LNCaP clone FGC (cell line): ENCODE results near the gene DNAH7.
A peak's percentile ranks its signal among the peaks of the same experiment; 100 is the strongest.

Experiments
- DNase-seq: peaks from one replicate; pipeline ENCODE4 v3.0.0-alpha.2; 2011; ENCODE audit warnings: low read depth
- H3K4me3 ChIP-seq: 2 replicates; pipeline ENCODE4 v1.5.1; 2011; ENCODE audit warnings: mild to moderate bottlenecking, low read depth, low read length, control low read depth
- TF ChIP-seq, protein P1 (sequence below): IDR thresholded peaks from 2 replicates; pipeline ENCODE4 v1.5.1; 2012; ENCODE audit warnings: mild to moderate bottlenecking; ENCODE audit not compliant: control insufficient read depth, insufficient read depth; ENCODE audit errors: extremely low read depth

DNAH7 gene

DNA sequence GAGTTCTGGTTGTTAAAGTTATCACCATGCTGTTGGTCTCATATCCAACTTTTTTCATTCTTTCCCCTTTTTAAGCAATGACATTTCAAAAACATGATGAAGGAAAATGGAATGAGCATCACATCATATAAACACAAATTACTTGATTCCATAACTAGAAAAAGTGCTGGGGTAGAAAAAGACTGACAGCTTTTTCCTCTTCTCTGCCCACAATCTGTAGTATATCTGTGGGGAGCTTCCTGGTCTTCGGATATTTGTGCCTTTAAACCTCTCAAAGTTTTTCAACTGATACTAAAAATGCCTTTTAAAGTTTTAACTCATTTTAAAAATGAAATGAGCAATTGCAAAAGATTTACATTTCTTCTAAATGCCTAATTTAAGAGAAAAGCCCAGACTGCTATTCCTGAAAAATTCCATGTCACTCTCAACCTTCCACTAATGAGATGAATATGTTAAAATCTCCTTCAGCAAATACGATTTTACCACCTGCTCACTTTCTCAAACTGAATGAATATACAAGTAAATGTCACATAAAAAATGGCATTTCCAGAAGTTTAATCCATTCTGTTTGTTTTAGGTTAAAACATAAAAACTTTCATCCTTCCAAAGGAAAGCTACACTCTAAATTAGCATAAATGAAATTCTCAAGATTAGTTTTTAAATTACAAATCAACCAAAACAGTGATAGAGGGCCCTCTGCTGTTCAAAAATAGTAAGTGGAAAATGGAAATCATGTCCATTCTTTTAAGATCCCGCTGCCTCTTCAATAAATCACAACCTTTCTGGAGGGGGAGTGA, 2.1 kb downstream of the DNAH7 start:
- TF ChIP-seq, protein P1, sequence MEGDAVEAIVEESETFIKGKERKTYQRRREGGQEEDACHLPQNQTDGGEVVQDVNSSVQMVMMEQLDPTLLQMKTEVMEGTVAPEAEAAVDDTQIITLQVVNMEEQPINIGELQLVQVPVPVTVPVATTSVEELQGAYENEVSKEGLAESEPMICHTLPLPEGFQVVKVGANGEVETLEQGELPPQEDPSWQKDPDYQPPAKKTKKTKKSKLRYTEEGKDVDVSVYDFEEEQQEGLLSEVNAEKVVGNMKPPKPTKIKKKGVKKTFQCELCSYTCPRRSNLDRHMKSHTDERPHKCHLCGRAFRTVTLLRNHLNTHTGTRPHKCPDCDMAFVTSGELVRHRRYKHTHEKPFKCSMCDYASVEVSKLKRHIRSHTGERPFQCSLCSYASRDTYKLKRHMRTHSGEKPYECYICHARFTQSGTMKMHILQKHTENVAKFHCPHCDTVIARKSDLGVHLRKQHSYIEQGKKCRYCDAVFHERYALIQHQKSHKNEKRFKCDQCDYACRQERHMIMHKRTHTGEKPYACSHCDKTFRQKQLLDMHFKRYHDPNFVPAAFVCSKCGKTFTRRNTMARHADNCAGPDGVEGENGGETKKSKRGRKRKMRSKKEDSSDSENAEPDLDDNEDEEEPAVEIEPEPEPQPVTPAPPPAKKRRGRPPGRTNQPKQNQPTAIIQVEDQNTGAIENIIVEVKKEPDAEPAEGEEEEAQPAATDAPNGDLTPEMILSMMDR, result peak; percentile 51
- no peak for DNase-seq
- no peak overlapping the region for H3K4me3 ChIP-seq

DNA sequence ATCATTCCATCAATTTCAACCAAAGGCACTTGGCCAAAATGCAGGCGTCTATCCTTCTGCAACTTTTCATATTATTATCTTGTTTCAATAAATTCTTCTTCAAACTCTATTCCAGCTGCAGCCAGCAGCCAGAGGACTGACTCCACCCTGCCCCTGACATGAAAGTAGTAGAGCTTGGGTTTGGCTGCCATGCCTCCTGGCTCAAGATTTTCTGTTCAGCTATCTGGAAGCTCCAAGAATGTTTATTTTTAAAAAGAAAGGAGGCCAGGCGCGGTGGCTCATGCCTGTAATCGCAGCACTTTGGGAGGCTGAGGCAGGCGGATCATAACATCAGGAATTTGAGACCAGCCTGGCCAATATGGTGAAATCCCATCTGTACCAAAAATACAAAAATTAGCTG, 4.9 kb downstream of the DNAH7 start:
- DNase-seq, result no peak
- TF ChIP-seq, protein P1, result no peak
- H3K4me3 ChIP-seq, result no peak overlapping the region

DNA sequence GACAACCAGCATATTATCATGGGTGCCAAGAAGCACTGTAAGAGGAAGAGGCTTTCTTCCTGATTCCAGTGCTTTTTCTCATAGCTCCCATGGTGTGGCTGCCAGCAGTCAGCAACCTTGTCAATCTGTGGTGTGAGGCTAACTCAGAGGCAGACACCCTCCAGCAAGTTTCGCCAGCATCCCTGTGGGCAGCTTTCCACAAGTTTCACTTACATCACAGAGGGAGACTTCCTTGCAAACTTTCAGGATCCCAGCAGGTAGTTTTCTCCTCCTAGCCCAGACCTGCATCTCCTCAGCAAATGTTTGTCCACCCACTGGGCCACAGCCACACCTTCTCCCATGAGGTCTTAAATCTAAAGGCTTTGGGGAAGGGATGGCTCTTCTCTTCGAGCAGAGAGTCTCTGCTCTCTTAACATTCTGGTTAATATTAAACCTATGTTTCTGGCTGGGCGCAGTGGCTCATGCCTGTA, 9.1 kb downstream of the DNAH7 start:
- H3K4me3 ChIP-seq, result no peak overlapping the region
- DNase-seq, result no peak
- TF ChIP-seq, protein P1, result no peak

DNA sequence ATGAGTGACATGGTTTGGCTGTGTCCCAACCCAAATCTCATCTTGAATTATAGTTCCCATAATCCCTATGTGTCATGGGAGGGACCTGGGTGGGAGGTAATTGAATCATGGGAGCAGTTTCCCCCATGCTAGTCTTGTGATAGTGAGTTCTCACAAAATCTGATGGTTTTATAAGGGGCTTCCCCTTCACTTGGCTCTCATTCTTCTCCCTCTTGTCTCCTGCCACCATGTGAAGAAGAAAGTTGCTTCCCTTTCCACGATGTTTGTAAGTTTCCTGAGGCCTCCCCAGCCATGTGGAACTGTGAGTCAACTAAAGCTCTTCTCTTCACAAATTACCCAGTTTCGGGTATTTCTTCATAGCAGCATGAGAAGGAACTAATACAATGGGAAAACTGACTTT, 14.0 kb downstream of the DNAH7 start:
- TF ChIP-seq, protein P1, result no peak
- H3K4me3 ChIP-seq, result no peak overlapping the region
- no peak for DNase-seq

DNA sequence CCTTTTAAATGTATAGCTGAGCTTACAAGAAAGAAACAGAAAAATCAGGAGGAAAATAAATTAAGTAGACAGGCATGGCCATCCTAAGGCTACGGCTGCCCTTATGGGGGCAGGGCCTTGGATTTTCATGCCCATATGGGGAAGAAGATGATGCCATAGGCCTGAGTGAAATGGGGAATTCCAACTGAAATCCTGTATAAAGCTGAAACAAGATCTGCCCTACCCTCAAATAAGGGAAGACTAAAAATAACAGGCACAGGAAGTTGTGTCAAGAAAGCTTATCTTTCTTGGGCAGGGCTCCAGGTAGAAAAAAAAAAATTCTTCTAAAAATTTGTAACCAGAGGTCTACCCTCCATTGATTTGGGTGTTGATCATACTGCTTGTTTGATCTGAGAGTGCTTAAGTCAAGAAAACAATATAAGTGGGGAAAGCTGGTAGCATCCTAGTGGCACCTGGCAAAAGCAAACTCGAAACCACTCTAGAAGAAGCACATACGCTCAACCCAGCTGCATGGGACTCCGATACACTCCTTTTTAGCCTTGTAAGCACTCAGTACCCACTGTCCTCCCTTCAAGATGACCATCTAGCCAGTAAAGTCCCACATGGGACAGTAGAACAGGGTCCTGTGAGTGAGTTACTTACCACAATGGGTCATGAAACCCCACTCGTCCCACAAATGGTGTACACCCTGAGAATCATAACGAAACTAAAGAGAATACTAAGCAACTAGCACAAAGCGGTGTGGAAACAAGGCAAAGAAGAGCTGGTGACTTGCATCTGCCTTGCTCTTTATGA, 22.3 kb downstream of the DNAH7 start:
- TF ChIP-seq, protein P1, result no peak
- DNase-seq, result no peak
- H3K4me3 ChIP-seq, result no peak overlapping the region

DNA sequence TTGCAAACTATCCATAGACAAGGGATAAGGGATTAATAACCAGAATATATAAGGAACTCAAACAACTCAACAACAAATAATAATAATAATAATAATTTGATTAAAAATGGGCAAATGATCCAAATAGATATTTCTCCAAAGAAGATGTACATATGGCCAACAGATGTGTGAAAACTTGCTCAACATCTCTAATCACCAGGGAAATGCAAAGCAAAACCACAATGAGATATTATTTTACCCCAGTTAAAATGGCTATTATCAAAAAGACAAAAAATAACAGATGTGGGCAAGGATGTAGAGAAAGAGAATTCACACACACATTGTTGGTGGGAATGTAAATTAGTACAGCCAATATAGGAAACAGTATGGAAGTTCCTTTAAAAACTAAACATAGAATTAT, 26.9 kb downstream of the DNAH7 start:
- TF ChIP-seq, protein P1, result no peak
- no peak for DNase-seq
- no peak overlapping the region for H3K4me3 ChIP-seq

DNA sequence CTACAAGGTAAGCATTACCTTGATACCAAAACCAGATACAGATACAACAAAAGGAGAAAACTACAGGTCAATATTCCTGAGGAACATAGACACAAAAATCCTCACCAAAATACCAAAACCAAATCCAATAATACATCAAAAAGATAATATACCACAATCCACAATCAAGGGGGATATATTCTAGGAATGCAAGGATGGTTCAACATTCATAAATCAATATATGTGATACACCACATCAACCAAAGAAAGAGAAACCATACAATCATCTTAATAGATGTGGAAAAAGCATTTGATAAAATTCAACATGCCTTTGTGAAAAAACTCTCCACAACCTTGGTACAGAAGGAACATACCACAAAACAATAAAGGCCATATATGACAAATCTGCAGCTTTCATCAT, 28.4 kb downstream of the DNAH7 start:
- no peak for DNase-seq
- H3K4me3 ChIP-seq, result no peak overlapping the region
- TF ChIP-seq, protein P1, result no peak
